Renal cortex interstitium (tissue), 11 donors: ENCODE measurements around the gene ATR. TPM values are rescaled to one million over a fixed set of nuclear protein-coding genes. Genes with fewer than 3 reads are reported as not detected.
"Not testable (repeated sequence)": the region's sequence is repeated elsewhere in the genome, so short reads cannot be mapped to it uniquely, and the experiment has no call there.

Experiments
- DNase-seq, 11 donors: peaks; one replicate each; pipeline ENCODE4 v3.0.0-alpha.2; 2013; ENCODE audit warnings: low read depth in 9 of 11, low spot score in 4 of 11; ENCODE audit errors: extremely low read depth in 1 of 11
- polyA plus RNA-seq, 3 donors: library from polyadenylated mRNA; unstranded; fragments of 120-200 nt; gene quantifications; one replicate each; pipeline ENCODE4 v1.2.1, GENCODE V29; 2013; ENCODE audit not compliant: insufficient read length in 3 of 3

Gene ATR
- polyA plus RNA-seq, 3 donors, result 24.0 to 37.0 (median 31.2) TPM

DNA sequence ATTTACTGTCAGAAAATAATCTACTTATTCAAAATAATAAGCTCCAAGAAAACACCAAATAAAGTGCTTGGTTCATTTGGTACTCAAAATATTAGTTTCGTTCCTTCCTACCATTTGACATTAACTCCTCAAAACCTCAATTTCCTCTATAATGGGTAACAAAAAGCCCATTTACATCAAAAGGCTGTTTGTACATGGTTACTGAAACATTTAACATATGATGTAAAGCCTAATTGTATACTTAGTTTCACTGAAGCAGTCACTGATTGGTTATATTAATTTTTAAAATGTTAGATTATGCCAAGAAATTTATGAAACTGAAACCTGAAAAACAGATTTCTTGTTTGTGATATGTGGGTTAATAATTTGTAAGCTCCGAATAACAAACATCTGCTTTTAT is 145.4 kb downstream of the ATR start:
- no peak for DNase-seq

DNA sequence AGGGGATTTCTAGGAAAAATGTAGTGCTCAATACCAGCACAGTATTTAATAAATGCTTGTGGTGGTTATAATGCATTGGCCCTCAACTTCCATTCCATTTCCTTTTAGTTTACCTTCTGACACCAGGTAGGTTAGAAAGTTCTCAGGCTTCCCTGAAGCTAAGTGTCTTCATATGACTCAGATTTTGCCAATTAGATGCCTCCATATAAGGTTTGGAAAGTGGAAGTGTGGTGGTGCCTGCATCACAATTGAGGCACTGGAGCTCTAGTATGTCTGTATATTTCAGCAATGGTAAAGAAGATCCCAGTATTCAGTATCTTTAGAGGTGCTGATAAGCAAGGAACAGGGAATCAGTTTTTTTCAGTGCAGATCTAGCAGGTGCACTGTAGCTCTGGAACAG is 149.0 kb downstream of the ATR start:
- DNase-seq, result no peak

DNA sequence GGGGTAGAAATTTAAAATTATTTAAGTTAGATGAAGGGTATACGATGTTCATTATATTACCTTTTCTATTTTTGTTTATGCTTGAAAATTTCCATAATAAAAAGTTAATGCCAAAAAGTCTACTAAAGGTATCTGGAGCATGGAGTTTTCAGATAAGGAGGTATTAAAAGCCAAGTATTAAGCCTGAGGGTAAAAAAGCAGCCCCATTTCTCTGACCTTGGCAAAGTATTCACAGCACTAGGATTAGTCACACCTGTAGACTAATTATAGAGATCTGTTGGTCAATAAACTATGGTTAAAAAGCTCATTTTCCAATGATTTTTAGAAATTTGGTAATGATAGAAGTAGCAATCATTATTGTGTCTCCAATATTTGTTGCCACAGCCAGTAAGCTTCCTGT is 153.8 kb downstream of the ATR start:
- no peak for DNase-seq

DNA sequence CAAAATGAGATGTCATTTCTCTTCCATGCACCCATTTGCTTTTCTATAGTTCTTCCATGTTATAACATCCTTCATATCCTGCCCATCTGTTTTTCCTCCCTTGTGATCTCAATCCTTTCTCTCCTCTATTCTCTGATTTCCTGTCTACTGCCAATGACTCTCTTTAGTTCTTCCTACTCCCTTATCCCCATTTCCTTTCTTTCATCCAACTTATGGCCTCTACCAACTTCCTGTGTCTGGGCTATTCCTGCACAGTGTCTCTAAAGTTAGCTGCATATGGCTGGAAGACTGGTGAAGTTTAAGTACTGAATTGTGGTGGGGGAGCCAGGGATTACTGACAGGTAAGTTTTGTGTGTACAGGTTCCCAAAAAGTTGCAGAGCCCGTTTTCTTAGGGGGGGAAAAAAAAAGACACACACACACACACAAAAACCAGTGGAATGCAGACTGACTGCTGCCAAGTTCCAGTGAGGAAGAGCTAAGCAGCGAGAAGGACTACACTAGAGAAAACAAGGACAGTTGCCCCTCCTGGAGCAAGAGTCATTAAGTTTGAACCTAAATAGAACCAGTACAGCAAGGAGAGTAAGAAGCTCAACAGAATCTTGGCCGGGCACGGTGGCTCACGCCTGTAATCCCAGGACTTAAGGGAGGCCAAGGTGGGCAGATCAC is 159.5 kb downstream of the ATR start:
- no peak for DNase-seq

- DNase-seq, result no peak
Observed at GRCh38 chr3:142417302-142417701, 161.2 kb downstream of the ATR start.

DNA sequence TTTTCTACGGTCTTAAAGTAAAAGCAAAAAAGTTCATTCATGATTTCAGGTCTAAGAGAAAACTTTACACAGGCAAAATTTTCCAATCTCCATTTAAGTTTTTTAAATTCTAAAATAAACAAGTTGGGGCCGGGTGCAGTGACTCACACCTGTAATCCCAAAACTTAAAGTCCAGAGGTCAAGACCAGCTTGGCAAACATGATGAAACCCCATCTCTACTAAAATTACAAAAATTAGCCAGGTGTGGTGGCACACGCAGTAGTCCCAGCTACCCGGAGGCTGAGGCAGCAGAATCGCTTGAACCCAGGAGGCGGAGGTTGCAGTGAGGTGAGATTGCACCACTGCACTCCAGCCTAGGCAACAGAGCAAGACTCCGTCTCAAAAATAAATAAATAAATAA is 178.0 kb downstream of the ATR start:
- DNase-seq, result not testable (repeated sequence)

Other genes starting within 250 kb of the ATR start
- 10 to 100 TPM; 21.1 to 34.3 (median 29.1) TPM for gene XRN1, start 130.7 kb downstream of the ATR start, polyA plus RNA-seq
- gene PLS1, start 17.7 kb upstream of the ATR start, polyA plus RNA-seq, result 10 to 100 TPM; 24.5 to 32.3 (median 28.2) TPM
- gene TRPC1, start 145.3 kb upstream of the ATR start, polyA plus RNA-seq, result 10 to 100 TPM in 2 of 3 donors, 1 to 10 TPM in 1; 8.7 to 13.3 (median 12.3) TPM